ENCODE results near the gene NTM.

NTM gene

GRCh38 chr11:131458421-131458820 is 88.0 kb downstream of the NTM start:
- no peak for DNase-seq (ENCODE audit: extremely low read depth in 1 of 2, low read depth in 1 of 2)

DNA sequence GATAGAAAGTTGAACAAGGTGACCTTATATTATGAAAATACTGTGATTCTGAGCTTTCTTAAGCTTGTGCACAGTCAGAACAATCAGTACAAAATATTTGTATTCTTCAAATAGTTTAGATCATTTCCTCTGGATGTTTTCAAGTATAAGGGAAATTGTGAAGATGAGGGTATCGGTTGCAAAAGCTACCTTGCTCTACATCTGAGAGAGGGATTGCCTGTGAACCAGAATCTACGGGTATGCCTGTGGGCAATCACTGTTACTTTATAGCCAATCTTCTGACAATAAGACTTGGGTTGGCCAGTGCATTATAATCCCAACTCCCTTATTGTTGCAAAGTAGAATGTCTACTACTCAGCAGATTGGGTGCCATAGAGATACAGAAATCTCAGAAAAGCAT is 90.5 kb downstream of the NTM start:
- no peak for DNase-seq (ENCODE audit: extremely low read depth in 1 of 2, low read depth in 1 of 2)

DNA sequence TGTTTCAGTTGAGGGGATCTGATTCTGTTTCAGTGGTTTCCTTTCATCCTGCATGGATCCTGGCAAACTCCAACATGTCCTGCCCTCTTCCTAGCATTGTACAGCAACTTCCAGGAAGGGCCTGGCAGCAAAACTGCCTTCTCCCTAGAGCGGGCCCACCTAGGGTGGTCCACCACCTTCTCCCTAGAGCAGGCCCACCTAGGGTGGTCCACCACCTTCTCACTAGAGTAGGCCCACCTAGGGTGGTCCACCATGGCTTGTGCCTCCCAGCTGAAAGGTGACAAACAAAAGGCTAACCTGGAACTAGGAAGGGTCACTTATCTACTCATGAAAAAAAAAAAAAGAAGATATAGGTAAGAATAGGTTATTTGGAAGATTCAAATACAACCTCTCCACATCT is 92.2 kb downstream of the NTM start:
- no peak for DNase-seq (ENCODE audit: extremely low read depth in 1 of 2, low read depth in 1 of 2)

- no peak for DNase-seq (ENCODE audit: extremely low read depth in 1 of 2, low read depth in 1 of 2)
These were observed 92.7 kb downstream of the NTM start for GRCh38 chr11:131463162-131463561.

GRCh38 chr11:131463649-131464425 is 93.4 kb downstream of the NTM start:
- no peak for DNase-seq (ENCODE audit: extremely low read depth in 1 of 2, low read depth in 1 of 2)

GRCh38 chr11:131464461-131464860 is 94.0 kb downstream of the NTM start:
- no peak for DNase-seq (ENCODE audit: extremely low read depth in 1 of 2, low read depth in 1 of 2)

DNA sequence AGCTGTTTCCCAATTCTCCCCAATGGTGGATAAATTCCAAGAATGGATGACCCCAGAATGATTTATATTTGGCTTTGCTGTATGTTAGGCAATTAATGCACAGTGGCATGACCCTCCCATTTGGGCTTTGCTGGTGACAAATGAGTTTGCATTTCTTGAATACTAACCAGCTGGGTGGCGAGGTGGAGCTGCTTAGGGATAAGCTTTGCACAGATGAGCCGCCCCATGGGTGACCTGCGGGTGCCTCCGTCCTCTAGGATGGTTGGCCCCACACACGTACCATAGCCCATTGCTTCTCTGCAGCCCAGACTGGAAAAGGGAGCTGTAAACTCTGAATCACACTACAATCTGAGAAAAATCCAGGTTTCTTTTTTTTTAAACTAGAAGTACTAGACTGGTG is 94.6 kb downstream of the NTM start:
- no peak for DNase-seq (ENCODE audit: extremely low read depth in 1 of 2, low read depth in 1 of 2)

GRCh38 chr11:131465746-131466145 is 95.3 kb downstream of the NTM start:
- no peak for DNase-seq (ENCODE audit: extremely low read depth in 1 of 2, low read depth in 1 of 2)

GRCh38 chr11:131467645-131468394 is 97.4 kb downstream of the NTM start:
- no peak for DNase-seq (ENCODE audit: extremely low read depth in 1 of 2, low read depth in 1 of 2)

DNA sequence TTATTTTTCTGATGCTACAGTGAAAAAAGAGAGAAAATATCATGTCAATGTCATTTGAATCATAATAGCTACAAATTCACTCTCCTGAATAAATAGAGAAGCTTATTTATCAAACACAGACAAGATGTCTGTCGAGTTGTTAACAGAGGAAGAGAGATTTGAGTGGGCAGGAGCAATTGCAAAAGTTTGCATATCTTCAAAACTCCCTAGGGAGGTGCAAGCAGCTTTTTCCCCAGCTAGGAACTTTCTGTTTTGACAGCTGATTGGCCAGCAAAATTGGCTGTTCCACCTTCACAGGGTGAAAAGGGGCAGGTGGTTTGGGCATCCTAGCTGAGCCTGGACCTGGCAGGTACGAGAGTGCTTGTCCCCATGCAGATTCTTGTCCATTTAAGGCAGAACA is 98.2 kb downstream of the NTM start:
- DNase-seq (ENCODE audit: extremely low read depth in 1 of 2, low read depth in 1 of 2) = no peak

DNA sequence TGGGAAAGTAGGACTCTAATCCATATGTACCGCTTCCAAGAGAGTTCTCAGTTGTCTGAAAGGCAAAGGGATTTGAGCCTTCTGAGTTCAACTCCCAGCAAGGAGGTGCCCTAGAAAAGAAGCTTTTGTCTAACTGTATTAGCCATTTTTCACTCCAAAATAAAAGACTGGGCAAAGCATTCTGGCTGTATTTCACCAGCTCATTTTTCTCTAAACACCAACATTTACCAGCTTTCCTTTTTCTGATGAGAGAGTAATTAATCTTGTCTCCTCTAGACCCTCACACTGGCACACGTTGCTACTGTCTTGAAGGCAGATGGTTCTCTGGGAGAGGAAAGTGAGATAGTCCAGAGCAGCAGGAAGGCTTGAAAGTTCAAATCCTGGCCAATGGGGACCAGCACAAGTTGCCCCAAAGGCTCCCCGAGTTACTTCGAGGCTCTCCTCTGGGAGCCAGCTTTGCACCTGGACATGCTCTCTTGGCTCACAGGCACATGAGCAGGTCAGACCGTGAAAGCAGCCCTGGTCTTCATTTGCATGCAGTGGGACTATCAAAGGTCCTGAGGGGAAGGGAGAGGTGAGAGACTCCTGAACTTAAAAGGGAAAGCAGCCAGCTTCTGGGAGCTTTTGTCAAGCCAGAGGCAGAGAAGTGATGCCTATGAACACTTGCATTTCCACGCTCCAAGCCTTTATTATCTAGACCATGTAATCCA is 100.0 kb downstream of the NTM start:
- no peak for DNase-seq (ENCODE audit: extremely low read depth in 1 of 2, low read depth in 1 of 2)

- DNase-seq (ENCODE audit: extremely low read depth in 1 of 2, low read depth in 1 of 2) = no peak
These were observed 101.6 kb downstream of the NTM start for GRCh38 chr11:131471976-131472375.

DNA sequence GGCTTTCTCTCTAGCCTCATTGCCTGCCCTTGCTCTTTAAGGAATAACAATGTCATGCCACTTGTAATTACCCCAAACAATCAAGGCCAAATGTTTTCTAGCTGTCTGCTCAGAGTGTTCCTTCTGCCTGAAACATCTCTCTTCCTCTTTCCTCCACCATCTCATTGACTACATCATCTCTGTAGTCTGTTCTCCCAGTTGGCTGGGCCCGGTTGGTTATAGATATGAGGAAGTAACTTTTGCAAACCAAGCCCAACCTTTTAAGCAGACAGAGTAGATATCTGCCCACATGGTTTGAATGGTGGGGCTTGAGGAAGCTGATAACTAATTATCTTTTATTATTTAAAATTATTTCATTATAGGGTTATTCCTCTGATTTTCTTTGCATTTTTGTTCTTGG is 104.5 kb downstream of the NTM start:
- no peak for DNase-seq (ENCODE audit: extremely low read depth in 1 of 2, low read depth in 1 of 2)

DNA sequence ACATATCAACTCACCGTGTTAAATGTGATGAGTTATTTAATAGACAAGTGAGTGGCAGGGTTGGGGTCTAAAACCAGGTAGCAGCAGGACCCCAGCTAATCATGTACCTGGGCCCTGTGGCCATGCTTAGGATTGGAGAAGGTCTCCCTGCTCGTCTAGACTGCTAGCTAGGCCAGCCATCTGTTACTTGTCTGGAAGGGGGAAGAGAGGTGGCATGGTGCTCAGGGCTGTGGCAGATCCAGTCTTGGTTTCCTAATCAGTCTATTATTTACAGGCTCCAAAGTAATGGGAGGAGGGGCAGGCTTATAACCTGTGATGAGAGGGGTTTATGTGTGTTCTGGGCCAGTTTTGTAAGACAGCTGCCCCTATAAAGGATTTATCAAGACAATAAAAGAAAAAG is 105.9 kb downstream of the NTM start:
- DNase-seq (ENCODE audit: extremely low read depth in 1 of 2, low read depth in 1 of 2) = no peak

GRCh38 chr11:131478341-131478740 is 107.9 kb downstream of the NTM start:
- DNase-seq (ENCODE audit: extremely low read depth in 1 of 2, low read depth in 1 of 2) = no peak

- DNase-seq (ENCODE audit: extremely low read depth in 1 of 2, low read depth in 1 of 2) = no peak
These were observed 110.9 kb downstream of the NTM start for GRCh38 chr11:131481303-131481702.

- DNase-seq (ENCODE audit: extremely low read depth in 1 of 2, low read depth in 1 of 2) = no peak
These were observed 111.6 kb downstream of the NTM start for GRCh38 chr11:131481971-131482370.

DNA sequence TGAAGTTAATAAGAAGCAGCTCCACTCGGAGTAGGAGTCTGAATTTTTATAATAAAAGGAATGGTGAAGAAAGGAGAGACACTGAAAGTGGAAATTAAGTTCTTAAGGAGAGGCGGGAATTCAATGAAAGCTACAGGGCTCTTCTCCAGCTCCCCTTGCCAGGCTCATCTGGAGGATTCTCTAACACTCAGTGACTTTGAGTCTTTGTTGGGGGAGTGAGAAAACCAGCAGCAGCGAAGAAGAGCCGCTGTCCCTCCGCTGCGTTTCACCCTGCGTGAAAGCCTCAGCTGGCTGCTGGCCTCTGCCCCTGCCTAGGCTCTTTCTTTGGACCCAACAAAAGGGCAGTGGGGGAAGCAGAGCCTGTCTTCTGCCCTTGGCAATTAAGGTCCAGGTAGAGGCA is 113.0 kb downstream of the NTM start:
- no peak for DNase-seq (ENCODE audit: extremely low read depth in 1 of 2, low read depth in 1 of 2)

DNA sequence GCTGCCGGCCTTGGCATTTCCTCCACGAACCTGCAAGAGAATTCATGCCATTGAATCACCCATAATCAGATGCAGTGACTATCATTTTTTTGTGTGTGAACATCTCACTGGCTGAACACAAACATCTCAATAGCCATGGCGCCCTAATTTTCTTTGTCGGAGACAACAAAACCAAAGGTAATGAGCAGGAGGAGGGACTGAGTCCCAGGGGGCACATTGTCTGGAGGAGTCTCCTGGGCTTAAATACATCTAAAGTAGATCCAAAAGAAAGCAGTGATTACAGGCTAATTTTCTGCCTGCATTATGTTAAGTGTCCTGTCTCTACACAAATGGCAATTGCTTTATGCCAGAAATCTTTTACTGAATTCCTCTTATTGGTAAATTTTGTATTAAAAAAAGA is 113.5 kb downstream of the NTM start:
- DNase-seq (ENCODE audit: extremely low read depth in 1 of 2, low read depth in 1 of 2) = no peak

GRCh38 chr11:131486100-131486499 is 115.7 kb downstream of the NTM start:
- DNase-seq (ENCODE audit: extremely low read depth in 1 of 2, low read depth in 1 of 2) = no peak

DNA sequence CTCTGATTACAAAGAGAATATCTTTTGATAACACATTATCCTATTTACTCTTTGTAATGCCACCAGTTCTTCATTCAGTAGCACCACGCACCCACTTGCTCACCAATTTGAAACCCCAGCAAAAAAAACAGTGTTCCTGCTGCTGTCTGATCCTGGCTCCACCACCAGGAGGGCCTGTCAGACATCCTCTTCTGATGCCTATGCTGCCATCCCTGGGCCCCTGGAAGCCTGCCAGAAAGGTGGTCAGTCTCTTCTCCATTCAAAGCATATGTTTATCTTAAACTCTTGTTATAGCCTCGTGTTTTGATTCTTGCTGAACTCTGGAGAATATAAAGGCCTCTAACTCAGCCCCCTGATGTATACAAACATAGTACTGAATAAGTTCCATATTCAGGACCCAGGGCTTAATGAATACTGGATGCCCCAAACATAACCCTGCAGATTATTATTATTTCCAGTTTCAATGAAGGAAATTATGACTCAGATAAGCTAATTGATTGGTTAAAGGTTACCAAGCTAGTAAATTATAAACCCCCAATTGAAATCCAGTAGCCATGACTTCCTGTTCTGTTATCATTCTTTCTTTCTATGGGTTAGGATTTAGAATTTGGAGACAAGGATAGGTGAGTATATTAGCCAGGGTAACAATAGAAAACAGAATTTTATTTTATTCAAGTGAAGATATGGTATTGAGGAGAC is 116.7 kb downstream of the NTM start:
- DNase-seq (ENCODE audit: extremely low read depth in 1 of 2, low read depth in 1 of 2) = no peak

Measured in stimulated activated CD8-positive, alpha-beta memory T cell treated with anti-CD3 and anti-CD28 coated beads, Interleukin-7, amount 100 ng/mL, for 48 hours (primary cell).